Thyroid gland (tissue), 4 donors: ENCODE measurements around the gene BRWD1. TPM values are rescaled to one million over a fixed set of nuclear protein-coding genes. Genes with fewer than 3 reads are reported as not detected.

ENCODE experiments used
- DNase-seq, 2 donors: peaks; one replicate each; pipeline ENCODE4 v3.0.0-alpha.2; 2019
- H3K27ac ChIP-seq, 3 donors: fragments of 200-600 bp; sonication (generic); 1 replicate in 2 of 3; 2 replicates in 1 of 3; pipeline ENCODE4 v1.5.1; 2016 to 2019; ENCODE audit warnings: mild to moderate bottlenecking in 1 of 3, moderate library complexity in 1 of 3
- H3K27me3 ChIP-seq: fragments of 200-600 bp; sonication (generic); one replicate; pipeline ENCODE4 v1.5.1; 2019
- H3K36me3 ChIP-seq, 2 donors: fragments of 200-600 bp; sonication (generic); one replicate each; pipeline ENCODE4 v1.5.1; 2016 to 2019
- H3K4me1 ChIP-seq, 2 donors: fragments of 200-600 bp; sonication (generic); one replicate each; pipeline ENCODE4 v1.5.1; 2017 to 2019
- H3K4me3 ChIP-seq, 3 donors: fragments of 200-600 bp; sonication (generic); replicated peaks in 1 of 3; 1 replicate in 2 of 3; 2 replicates in 1 of 3; pipeline ENCODE4 v1.5.1; 2016; ENCODE audit warnings: mild to moderate bottlenecking in 1 of 3
- H3K9me3 ChIP-seq: fragments of 200-600 bp; sonication (generic); one replicate; pipeline ENCODE4 v1.5.1; 2017
- CTCF ChIP-seq, 6 experiments: fragments of 200-600 bp in 3 of 6; fragments of 450-650 bp in 3 of 6; sonication (generic) in 3 of 6; IDR thresholded peaks; one replicate each; pipeline ENCODE4 v1.5.1; 2016 to 2019; ENCODE audit warnings: antibody characterized with exemption in 6 of 6, mild to moderate bottlenecking in 2 of 6, inconsistent platforms in 1 of 6, moderate library complexity in 1 of 6
- POLR2A ChIP-seq, 2 donors: fragments of 450-650 bp; IDR thresholded peaks; one replicate each; pipeline ENCODE4 v1.6.1; 2017; ENCODE audit warnings: antibody characterized with exemption in 2 of 2, mild to moderate bottlenecking in 2 of 2, moderate library complexity in 1 of 2
- WGBS, 2 donors: methylation state at CpG; one replicate each; pipeline ENCODE4 v1.1.5; 2017; 5-methylcytosine and 5-hydroxymethylcytosine counted together
- intact Hi-C: fragments of 100-400 bp; cut with DNase I; formaldehyde crosslinking; loops from one replicate; pipeline ENCODE4 v1.15.1; 2023
- total RNA-seq, 4 donors: library from RNA; depleted of rRNA; stranded (reverse); fragments of >200 nt; gene quantifications; one replicate each; pipeline ENCODE4 v1.2.3, GENCODE V29; 2016

The BRWD1 gene
- total RNA-seq, 4 donors from 2014 or later, result 66.6 to 125 (median 85.3) TPM

- 95 to 96% methylated on average over 8 of the region's 8 CpGs for WGBS, 2 donors
- TF ChIP-seq CTCF (IDR thresholded peaks at IDR 0.05) (no peak), POLR2A (IDR thresholded peaks at IDR 0.05) (no peak)
Measured at GRCh38 chr21:39281207-39281606, 32.2 kb downstream of the BRWD1 start.

GRCh38 chr21:39269620-39270019 is 43.8 kb downstream of the BRWD1 start:
- intact Hi-C loops, result no loop called here
- H3K4me1 ChIP-seq, result no peaks in the 10 kb centered on the region
- TF ChIP-seq CTCF (IDR thresholded peaks at IDR 0.05) (no peak), POLR2A (IDR thresholded peaks at IDR 0.05) (no peak)
- no peak for DNase-seq
- WGBS, 2 donors, result 92 to 96% methylated on average over 2 of the region's 2 CpGs
- no peaks in the 10 kb centered on the region for H3K27me3 ChIP-seq
- H3K36me3 ChIP-seq, result peaks cover 17 to 26% of the 10 kb centered on the region in 2 donors
- H3K4me3 ChIP-seq, result no peak overlapping the region
- H3K27ac ChIP-seq, result no peak overlapping the region
- H3K9me3 ChIP-seq, result no peaks in the 10 kb centered on the region

More at GRCh38 chr21:39281207-39281606, 32.2 kb downstream of the BRWD1 start:
- Histone ChIP-seq H3K9me3 (no peaks in the 10 kb centered on the region), H3K4me1 (no peaks in the 10 kb centered on the region), H3K27me3 (no peaks in the 10 kb centered on the region), H3K27ac (no peak overlapping the region), H3K36me3 (peaks cover 0 to 10% of the 10 kb centered on the region in 2 donors), H3K4me3 (no peak overlapping the region)
- no peak for DNase-seq
- intact Hi-C loops, result no loop called here

GRCh38 chr21:39265603-39266002 is 47.8 kb downstream of the BRWD1 start:
- WGBS, 2 donors, result 36 to 39% methylated on average over 2 of the region's 2 CpGs
- H3K27me3 ChIP-seq, result no peaks in the 10 kb centered on the region
- no peak overlapping the region for H3K4me3 ChIP-seq
- no peak for DNase-seq
- H3K27ac ChIP-seq, result no peak overlapping the region
- no peaks in the 10 kb centered on the region for H3K4me1 ChIP-seq
- intact Hi-C loops, result no loop called here
- peaks cover 25 to 39% of the 10 kb centered on the region in 2 donors for H3K36me3 ChIP-seq
- H3K9me3 ChIP-seq, result no peaks in the 10 kb centered on the region
- TF ChIP-seq POLR2A (IDR thresholded peaks at IDR 0.05), result no peak
- TF ChIP-seq CTCF (IDR thresholded peaks at IDR 0.05), result no peak

GRCh38 chr21:39263372-39263771 is 50.1 kb downstream of the BRWD1 start:
- H3K27me3 ChIP-seq, result no peaks in the 10 kb centered on the region
- WGBS, 2 donors, result 91 to 96% methylated on average over 2 of the region's 2 CpGs
- no peak for DNase-seq
- no peak overlapping the region for H3K27ac ChIP-seq
- no peaks in the 10 kb centered on the region for H3K9me3 ChIP-seq
- intact Hi-C loops, result no loop called here
- no peaks in the 10 kb centered on the region for H3K4me1 ChIP-seq
- no peak for TF ChIP-seq POLR2A (IDR thresholded peaks at IDR 0.05)
- no peak overlapping the region for H3K4me3 ChIP-seq
- H3K36me3 ChIP-seq, result peaks cover 25 to 27% of the 10 kb centered on the region in 2 donors

- Histone ChIP-seq H3K27me3 (no peaks in the 10 kb centered on the region), H3K27ac (no peak overlapping the region), H3K36me3 (peaks cover 10 to 15% of the 10 kb centered on the region in 2 donors), H3K4me1 (no peaks in the 10 kb centered on the region), H3K4me3 (no peak overlapping the region), H3K9me3 (no peaks in the 10 kb centered on the region)
- whole genome bisulfite sequencing, 2 donors, result 88 to 90% methylated on average over 4 of the region's 4 CpGs
- no peak for DNase-seq
- intact Hi-C loops, result no loop called here
- no peak for TF ChIP-seq POLR2A (IDR thresholded peaks at IDR 0.05)
- no peak for TF ChIP-seq CTCF (IDR thresholded peaks at IDR 0.05)
Measured at GRCh38 chr21:39258207-39258606, 55.2 kb downstream of the BRWD1 start.

GRCh38 chr21:39251326-39251725 is 62.1 kb downstream of the BRWD1 start:
- WGBS, 2 donors, result 62 to 65% methylated on average over 3 of the region's 3 CpGs
- peaks cover 5 to 19% of the 10 kb centered on the region in 2 donors for H3K36me3 ChIP-seq

More at GRCh38 chr21:39251326-39251725, 62.1 kb downstream of the BRWD1 start:
- Histone ChIP-seq H3K27ac (no peak overlapping the region), H3K4me1 (peaks cover 8 to 9% of the 10 kb centered on the region in 2 donors), H3K27me3 (no peaks in the 10 kb centered on the region), H3K4me3 (no peak overlapping the region), H3K9me3 (no peaks in the 10 kb centered on the region)
- intact Hi-C loops, result no loop called here
- TF ChIP-seq POLR2A (IDR thresholded peaks at IDR 0.05) (no peak), CTCF (IDR thresholded peaks at IDR 0.05) (no peak)
- DNase-seq, result no peak
